Measurements from ENCODE around the gene ACCSL. TPM values are rescaled to one million over a fixed set of nuclear protein-coding genes. Genes with fewer than 3 reads are reported as not detected.
A peak's percentile ranks its signal among the peaks of the same experiment; 100 is the strongest.

ACCSL gene
- total RNA-seq, 1 experiment from 2014 or later: not detected

- Histone ChIP-seq H3K27me3 (ENCODE audit: low read length) (no peaks in the 10 kb centered on the region; the same call in 1 of the 2 replicates), H4K20me1 (ENCODE audit: low read length) (no peaks in the 10 kb centered on the region), H3K9me3 (ENCODE audit: low read length) (no peaks in the 10 kb centered on the region), H3K79me2 (ENCODE audit: low read length) (no peaks in the 10 kb centered on the region), H3K9me2 (replicated peaks; ENCODE audit: low read length) (no peaks in the 10 kb centered on the region), H3K27ac (ENCODE audit: low read length) (no peak overlapping the region), H3K4me1 (ENCODE audit: insufficient read depth, low read length) (no peaks in the 10 kb centered on the region; the same call in 1 of the 2 replicates), H3K36me3 (ENCODE audit: low read depth, low read length) (no peaks in the 10 kb centered on the region), H3K9ac (ENCODE audit: low read length) (no peak overlapping the region), H3F3A (ENCODE audit: low read length, unreplicated experiment) (no peaks in the 10 kb centered on the region), H2AFZ (ENCODE audit: low read length) (no peak overlapping the region), H3K4me3 (ENCODE audit: low read length) (no peak overlapping the region), H3K4me2 (ENCODE audit: low read length) (no peak overlapping the region)
- TF ChIP-seq EZH2 (IDR thresholded peaks at IDR 0.05; ENCODE audit: low read length, unreplicated experiment): no peak
- no peak for TF ChIP-seq CTCF (conservative IDR thresholded peaks at IDR 0.05; ENCODE audit: low read depth, low read length)
- no peak for TF ChIP-seq EZH2phosphoT487 (IDR thresholded peaks at IDR 0.05; ENCODE audit: borderline replicate concordance, low read length)
- ChIA-PET POLR2A (ENCODE audit: unreplicated experiment) (no interaction called here), CTCF (no interaction called here)
- intact Hi-C loops (cut with micrococcal nuclease): loop anchor here (5.0 kb wide), 1 partner anchor 35 kb away; no protein-coding TSS in a partner anchor
- ATAC-seq: peak; percentile 72
- peak; percentile 46 for DNase-seq
- no TSS peak for BruUV-seq (replicated peaks)
These were observed 30.2 kb upstream of the ACCSL start for GRCh38 chr11:44017443-44018126.

- Histone ChIP-seq H4K20me1 (ENCODE audit: low read length) (no peaks in the 10 kb centered on the region), H3K4me2 (ENCODE audit: low read length) (no peak overlapping the region), H3K27me3 (ENCODE audit: low read length) (no peaks in the 10 kb centered on the region; the same call in 1 of the 2 replicates), H2AFZ (ENCODE audit: low read length) (no peak overlapping the region), H3F3A (ENCODE audit: low read length, unreplicated experiment) (no peaks in the 10 kb centered on the region), H3K4me3 (ENCODE audit: low read length) (no peak overlapping the region), H3K79me2 (ENCODE audit: low read length) (no peaks in the 10 kb centered on the region), H3K27ac (ENCODE audit: low read length) (no peak overlapping the region), H3K9me3 (ENCODE audit: low read length) (no peaks in the 10 kb centered on the region), H3K4me1 (ENCODE audit: insufficient read depth, low read length) (no peaks in the 10 kb centered on the region; the same call in 1 of the 2 replicates), H3K36me3 (ENCODE audit: low read depth, low read length) (no peaks in the 10 kb centered on the region), H3K9ac (ENCODE audit: low read length) (no peak overlapping the region), H3K9me2 (replicated peaks; ENCODE audit: low read length) (no peaks in the 10 kb centered on the region)
- intact Hi-C loops (cut with micrococcal nuclease): loop anchor here (5.0 kb wide), 1 partner anchor 36 kb away; no protein-coding TSS in a partner anchor
- ChIA-PET CTCF (no interaction called here), POLR2A (ENCODE audit: unreplicated experiment) (no interaction called here)
- DNase-seq (no peak), ATAC-seq (peak; percentile 35)
- TF ChIP-seq EZH2 (IDR thresholded peaks at IDR 0.05; ENCODE audit: low read length, unreplicated experiment) (no peak), EZH2phosphoT487 (IDR thresholded peaks at IDR 0.05; ENCODE audit: borderline replicate concordance, low read length) (no peak), CTCF (conservative IDR thresholded peaks at IDR 0.05; ENCODE audit: low read depth, low read length) (no peak)
- no TSS peak for BruUV-seq (replicated peaks)
These were observed 29.7 kb upstream of the ACCSL start for GRCh38 chr11:44018127-44018521.

GRCh38 chr11:44018829-44019228, 29.0 kb upstream of the ACCSL start:
- no peaks in the 10 kb centered on the region for H3F3A ChIP-seq (ENCODE audit: low read length, unreplicated experiment)
- H3K9me2 ChIP-seq (replicated peaks; ENCODE audit: low read length): no peaks in the 10 kb centered on the region
- no peaks in the 10 kb centered on the region; the same call in 1 of the 2 replicates for H3K4me1 ChIP-seq (ENCODE audit: insufficient read depth, low read length)
- DNase-seq (no peak), ATAC-seq (no peak)
- no peak overlapping the region for H3K4me2 ChIP-seq (ENCODE audit: low read length)
- no peaks in the 10 kb centered on the region for H3K9me3 ChIP-seq (ENCODE audit: low read length)
- ChIA-PET CTCF (no interaction called here), POLR2A (ENCODE audit: unreplicated experiment) (no interaction called here)
- no TSS peak for BruUV-seq (replicated peaks)
- no peaks in the 10 kb centered on the region for H3K36me3 ChIP-seq (ENCODE audit: low read depth, low read length)
- no peaks in the 10 kb centered on the region for H4K20me1 ChIP-seq (ENCODE audit: low read length)
- no peak overlapping the region for H3K27ac ChIP-seq (ENCODE audit: low read length)
- no peaks in the 10 kb centered on the region; the same call in 1 of the 2 replicates for H3K27me3 ChIP-seq (ENCODE audit: low read length)
- H2AFZ ChIP-seq (ENCODE audit: low read length): no peak overlapping the region
- no peak for TF ChIP-seq CTCF (conservative IDR thresholded peaks at IDR 0.05; ENCODE audit: low read depth, low read length)
- no peak for TF ChIP-seq EZH2phosphoT487 (IDR thresholded peaks at IDR 0.05; ENCODE audit: borderline replicate concordance, low read length)
- no peak for TF ChIP-seq EZH2 (IDR thresholded peaks at IDR 0.05; ENCODE audit: low read length, unreplicated experiment)
- H3K79me2 ChIP-seq (ENCODE audit: low read length): no peaks in the 10 kb centered on the region
- no peak overlapping the region for H3K4me3 ChIP-seq (ENCODE audit: low read length)
- intact Hi-C loops (cut with micrococcal nuclease): loop anchor here (5.0 kb wide), 1 partner anchor 37 kb away; no protein-coding TSS in a partner anchor
- H3K9ac ChIP-seq (ENCODE audit: low read length): no peak overlapping the region
